Activated CD4-positive, alpha-beta T cell treated with anti-CD3 and anti-CD28 coated beads for 1 hour (primary cell): ENCODE measurements around the gene PSMB2.

ENCODE experiments used
- DNase-seq: peaks from one replicate; pipeline ENCODE4 v3.0.0-alpha.2; 2020

Gene PSMB2

GRCh38 chr1:35570589-35571137, 70.7 kb downstream of the PSMB2 start:
- no peak for DNase-seq

- DNase-seq: no peak
Observed at GRCh38 chr1:35569936-35570335, 71.4 kb downstream of the PSMB2 start.

- peak; percentile 41 for DNase-seq
Observed at GRCh38 chr1:35568975-35569395, 72.3 kb downstream of the PSMB2 start.

- no peak for DNase-seq
Observed at GRCh38 chr1:35567947-35568558, 73.3 kb downstream of the PSMB2 start.

- DNase-seq: no peak
Observed at GRCh38 chr1:35565742-35566133, 75.6 kb downstream of the PSMB2 start.

- DNase-seq: no peak
Observed at GRCh38 chr1:35564884-35565741, 76.2 kb downstream of the PSMB2 start.

GRCh38 chr1:35564037-35564883, 77.1 kb downstream of the PSMB2 start:
- peak; percentile 63 for DNase-seq

- no peak for DNase-seq
Observed at GRCh38 chr1:35563166-35563565, 78.2 kb downstream of the PSMB2 start.

- DNase-seq: no peak
Observed at GRCh38 chr1:35561972-35562680, 79.2 kb downstream of the PSMB2 start.

GRCh38 chr1:35561297-35561971, 79.9 kb downstream of the PSMB2 start:
- DNase-seq: no peak

- no peak for DNase-seq
Observed at GRCh38 chr1:35560256-35561225, 80.8 kb downstream of the PSMB2 start.

- DNase-seq: no peak
Observed at GRCh38 chr1:35559317-35559944, 81.9 kb downstream of the PSMB2 start.

GRCh38 chr1:35558374-35559316, 82.7 kb downstream of the PSMB2 start:
- no peak for DNase-seq

- DNase-seq: peak; percentile 92
Observed at GRCh38 chr1:35557611-35558373, 83.5 kb downstream of the PSMB2 start, which contains the start of gene NCDN. Gene NCDN, plus strand, starts transcription at chr1:35557799. Its CDS starts 392 bp downstream, at chr1:35558191.

- DNase-seq: no peak
Observed at GRCh38 chr1:35557118-35557610, 84.2 kb downstream of the PSMB2 start, which contains the start of gene KIAA0319L. Gene KIAA0319L, minus strand, starts transcription at chr1:35557403. Its CDS starts 2,912 bp downstream, at chr1:35554491.

- DNase-seq: no peak
Observed at GRCh38 chr1:35556484-35557117, 84.7 kb downstream of the PSMB2 start.
